Osteocyte (in vitro differentiated cells): ENCODE data around the gene ANO9. TPM values are rescaled to one million over a fixed set of nuclear protein-coding genes. Genes with fewer than 3 reads are reported as not detected.

Experiments used
- DNase-seq: peaks from one replicate; pipeline ENCODE4 v3.0.0; 2021; ENCODE audit warnings: mixed read lengths; ENCODE audit not compliant: unreplicated experiment; ENCODE audit errors: extremely low spot score
- H3K27ac Mint-ChIP-seq: one replicate; pipeline ENCODE4 v1.8.0; 2021; ENCODE audit warnings: mild to moderate bottlenecking, mixed read lengths; ENCODE audit not compliant: unreplicated experiment
- H3K27me3 Mint-ChIP-seq: one replicate; pipeline ENCODE4 v1.8.0; 2021; ENCODE audit warnings: mixed read lengths; ENCODE audit not compliant: unreplicated experiment
- H3K36me3 Mint-ChIP-seq: one replicate; pipeline ENCODE4 v1.8.0; 2021; ENCODE audit warnings: mixed read lengths; ENCODE audit not compliant: unreplicated experiment
- H3K4me1 Mint-ChIP-seq: one replicate; pipeline ENCODE4 v1.8.0; 2021; ENCODE audit warnings: mixed read lengths; ENCODE audit not compliant: unreplicated experiment
- H3K4me3 Mint-ChIP-seq: one replicate; pipeline ENCODE4 v1.8.0; 2021; ENCODE audit warnings: mild to moderate bottlenecking, moderate library complexity, mixed read lengths; ENCODE audit not compliant: unreplicated experiment
- H3K9me3 Mint-ChIP-seq: one replicate; pipeline ENCODE4 v1.8.0; 2021; ENCODE audit warnings: mixed read lengths; ENCODE audit not compliant: unreplicated experiment
- CTCF ChIP-seq: fragments of 200-600 bp; sonication (generic); IDR thresholded peaks from 2 replicates; pipeline ENCODE4 v1.5.0; 2021; ENCODE audit warnings: antibody characterized with exemption, mild to moderate bottlenecking, moderate library complexity
- total RNA-seq: library from RNA; stranded (reverse); gene quantifications from 2 replicates; pipeline ENCODE4 v1.2.1, GENCODE V29; 2021

ANO9 gene
- total RNA-seq, 1 donor from 2014 or later, result not detected

- H3K4me1 Mint-ChIP-seq, result peaks cover 19% of the 10 kb centered on the region
- H3K4me3 Mint-ChIP-seq, result no peak overlapping the region
- H3K36me3 Mint-ChIP-seq, result peaks cover 4% of the 10 kb centered on the region
- H3K27ac Mint-ChIP-seq, result no peak overlapping the region
- no peak for DNase-seq
- TF ChIP-seq CTCF, result no peak
- no peaks in the 10 kb centered on the region for H3K27me3 Mint-ChIP-seq
- no peaks in the 10 kb centered on the region for H3K9me3 Mint-ChIP-seq
Measured at GRCh38 chr11:465896-466530, 24.2 kb upstream of the ANO9 start.

GRCh38 chr11:464316-464715 lies 22.5 kb upstream of the ANO9 start:
- Mint-ChIP-seq H3K27ac (no peak overlapping the region), H3K27me3 (no peaks in the 10 kb centered on the region), H3K9me3 (no peaks in the 10 kb centered on the region), H3K4me3 (no peak overlapping the region), H3K36me3 (peaks cover 8% of the 10 kb centered on the region), H3K4me1 (peaks cover 9% of the 10 kb centered on the region)
- DNase-seq, result no peak
- TF ChIP-seq CTCF, result no peak

GRCh38 chr11:462107-462890 lies 20.5 kb upstream of the ANO9 start:
- Mint-ChIP-seq H3K27ac (no peak overlapping the region), H3K36me3 (peaks cover 10% of the 10 kb centered on the region), H3K4me3 (no peak overlapping the region), H3K4me1 (peaks cover 3% of the 10 kb centered on the region), H3K27me3 (no peaks in the 10 kb centered on the region), H3K9me3 (no peaks in the 10 kb centered on the region)
- TF ChIP-seq CTCF, result no peak
- DNase-seq, result no peak

GRCh38 chr11:461626-462025 lies 19.8 kb upstream of the ANO9 start:
- no peak overlapping the region for H3K4me3 Mint-ChIP-seq
- peaks cover 7% of the 10 kb centered on the region for H3K4me1 Mint-ChIP-seq
- DNase-seq, result no peak
- no peak overlapping the region for H3K27ac Mint-ChIP-seq
- no peaks in the 10 kb centered on the region for H3K27me3 Mint-ChIP-seq
- H3K9me3 Mint-ChIP-seq, result no peaks in the 10 kb centered on the region
- no peak for TF ChIP-seq CTCF
- peaks cover 10% of the 10 kb centered on the region for H3K36me3 Mint-ChIP-seq
